Activated T-cell treated with anti-CD3 and anti-CD28 coated beads, Interleukin-2, amount 50 U/mL, for 24 hours (primary cell): Measurements from ENCODE around the gene TRIM17.

Experiments used
- DNase-seq: peaks from one replicate; pipeline ENCODE4 v3.0.0-alpha.2; 2020
- H3K27ac Mint-ChIP-seq: 2 replicates; pipeline ENCODE4 v1.8.0; 2020; ENCODE audit warnings: mild to moderate bottlenecking, mixed read lengths
- H3K27me3 Mint-ChIP-seq: 2 replicates; pipeline ENCODE4 v1.8.0; 2020; ENCODE audit warnings: mixed read lengths
- H3K36me3 Mint-ChIP-seq: 2 replicates; pipeline ENCODE4 v1.8.0; 2020; ENCODE audit warnings: low read depth, mixed read lengths
- H3K4me1 Mint-ChIP-seq: 2 replicates; pipeline ENCODE4 v1.8.0; 2020; ENCODE audit warnings: low read depth, mixed read lengths
- H3K4me3 Mint-ChIP-seq: 2 replicates; pipeline ENCODE4 v1.8.0; 2020; ENCODE audit warnings: mild to moderate bottlenecking, moderate library complexity, mixed read lengths
- H3K9me3 Mint-ChIP-seq: 2 replicates; pipeline ENCODE4 v1.8.0; 2020; ENCODE audit warnings: mixed read lengths

Gene TRIM17

DNA sequence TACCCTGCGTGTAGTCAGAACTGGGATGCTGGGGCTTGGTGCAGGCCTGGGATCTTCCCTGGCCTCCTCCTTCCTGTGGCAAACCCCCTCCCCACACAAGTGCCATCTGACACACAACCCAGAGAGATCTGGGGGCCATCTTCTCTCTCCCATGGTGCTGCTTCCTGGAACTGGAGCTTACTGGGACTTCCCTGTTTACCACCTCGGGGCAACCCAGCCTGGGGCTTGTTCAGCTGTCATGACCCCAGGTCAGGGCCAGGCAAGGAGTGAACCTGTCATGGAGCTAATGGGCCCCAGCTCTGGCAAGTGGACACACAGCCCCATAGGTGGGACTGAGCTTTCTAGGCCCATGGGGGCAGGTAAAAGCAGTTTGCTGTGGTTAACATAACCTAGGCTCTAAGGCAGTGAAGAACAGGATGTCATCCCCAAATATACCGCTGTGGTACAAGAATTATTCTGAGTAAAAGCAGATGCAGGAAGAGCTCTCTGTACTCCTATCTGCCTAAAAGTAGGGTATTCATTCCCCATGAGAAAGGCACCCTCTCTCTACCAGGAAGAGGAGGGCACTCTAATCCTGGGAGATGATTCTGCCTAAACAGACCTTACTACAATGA is 12.4 kb downstream of the TRIM17 start:
- Mint-ChIP-seq H3K27ac (peak overlapping the region; percentile 92), H3K9me3 (no peaks in the 10 kb centered on the region), H3K27me3 (no peaks in the 10 kb centered on the region), H3K36me3 (peaks cover 66% of the 10 kb centered on the region), H3K4me3 (peak overlapping the region; percentile 94), H3K4me1 (peaks cover 61% of the 10 kb centered on the region)
- DNase-seq: no peak

DNA sequence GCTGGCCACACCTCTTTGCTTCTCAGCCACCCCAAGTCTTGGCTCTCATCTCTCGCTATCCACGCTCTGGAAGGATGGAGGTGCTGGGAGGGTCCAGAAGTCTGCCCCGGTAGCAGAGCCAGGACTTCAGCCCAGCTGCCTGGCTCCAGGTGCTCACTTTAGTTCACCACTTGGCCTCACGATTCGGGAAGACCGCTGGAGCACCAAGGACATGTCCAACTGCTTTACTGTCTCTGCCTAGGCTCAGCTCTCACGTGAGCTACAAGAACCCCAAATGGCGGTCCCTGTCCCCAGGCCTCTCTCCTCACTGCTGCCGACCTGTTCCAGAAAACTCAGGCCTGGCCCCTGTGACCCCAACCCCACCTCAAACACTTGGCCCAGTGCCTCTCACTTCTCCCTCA is 13.4 kb downstream of the TRIM17 start:
- H3K36me3 Mint-ChIP-seq: peaks cover 73% of the 10 kb centered on the region
- DNase-seq: no peak
- H3K27me3 Mint-ChIP-seq: no peaks in the 10 kb centered on the region
- no peak overlapping the region for H3K4me3 Mint-ChIP-seq
- H3K4me1 Mint-ChIP-seq: peaks cover 62% of the 10 kb centered on the region
- H3K9me3 Mint-ChIP-seq: no peaks in the 10 kb centered on the region
- H3K27ac Mint-ChIP-seq: peak overlapping the region; percentile 92

DNA sequence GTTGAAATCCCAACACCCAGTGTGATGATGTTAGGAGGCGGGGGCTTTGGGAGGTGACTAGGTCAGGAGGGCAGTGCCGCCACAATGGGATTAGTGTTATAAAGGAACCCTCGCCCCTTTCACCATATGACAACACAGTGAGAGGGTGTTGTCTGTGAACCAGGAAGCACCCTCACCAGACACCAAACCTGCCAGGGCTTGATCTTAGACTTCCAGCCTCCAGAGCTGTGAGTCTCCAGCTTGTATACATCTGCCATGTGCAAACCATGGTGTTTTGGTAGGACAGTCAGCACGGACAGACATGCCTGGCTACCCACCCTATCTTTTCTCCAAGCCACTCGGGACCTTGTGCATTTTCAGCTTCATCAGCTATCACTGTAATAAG is 14.0 kb downstream of the TRIM17 start:
- no peak overlapping the region for H3K4me3 Mint-ChIP-seq
- no peaks in the 10 kb centered on the region for H3K27me3 Mint-ChIP-seq
- DNase-seq: no peak
- H3K36me3 Mint-ChIP-seq: peaks cover 79% of the 10 kb centered on the region
- no peaks in the 10 kb centered on the region for H3K9me3 Mint-ChIP-seq
- H3K4me1 Mint-ChIP-seq: peaks cover 63% of the 10 kb centered on the region
- H3K27ac Mint-ChIP-seq: peak overlapping the region; percentile 82

DNA sequence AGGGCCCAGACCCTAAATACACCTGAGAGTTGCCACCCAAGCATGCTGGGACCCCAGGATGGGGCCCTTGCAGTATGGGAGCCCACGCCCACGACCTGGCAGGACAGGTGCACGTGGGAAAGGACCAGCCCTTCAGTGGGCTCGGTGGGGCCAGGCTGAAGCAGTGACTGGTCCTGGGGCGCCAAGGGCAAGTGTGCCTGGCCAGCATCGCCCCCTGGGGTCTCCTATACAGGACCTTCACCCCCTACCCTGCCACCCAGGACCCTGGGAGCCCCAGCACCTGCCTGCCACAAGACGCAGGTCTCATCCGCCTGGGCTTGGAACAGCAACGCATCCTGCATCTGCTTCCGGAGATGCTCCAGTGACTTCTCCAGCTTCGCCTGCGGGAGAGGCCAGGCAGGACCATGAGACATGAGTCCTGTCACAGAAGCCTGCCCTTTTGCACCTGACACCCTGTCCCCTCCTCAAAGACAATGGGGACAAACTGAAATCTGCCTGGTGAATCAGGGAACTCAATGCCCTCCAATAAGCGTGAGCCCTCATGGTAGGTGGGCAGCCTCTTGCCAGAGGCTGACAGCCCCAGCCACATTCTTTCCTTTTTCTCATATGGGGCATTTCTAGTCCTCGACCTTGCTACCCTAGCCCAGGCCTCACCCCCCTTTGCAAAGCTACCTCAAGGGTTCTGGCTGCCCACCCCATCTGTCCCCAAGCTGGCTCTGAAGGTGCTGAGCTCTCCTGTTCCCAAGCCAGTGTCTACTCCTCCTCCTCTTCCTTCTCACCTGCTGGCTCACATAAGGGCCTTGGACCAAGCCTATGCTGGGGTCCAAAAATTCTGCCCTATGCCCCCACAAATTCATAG is 14.7 kb downstream of the TRIM17 start:
- Mint-ChIP-seq H3K27ac (peak overlapping the region; percentile 82), H3K36me3 (peaks cover 85% of the 10 kb centered on the region)

DNA sequence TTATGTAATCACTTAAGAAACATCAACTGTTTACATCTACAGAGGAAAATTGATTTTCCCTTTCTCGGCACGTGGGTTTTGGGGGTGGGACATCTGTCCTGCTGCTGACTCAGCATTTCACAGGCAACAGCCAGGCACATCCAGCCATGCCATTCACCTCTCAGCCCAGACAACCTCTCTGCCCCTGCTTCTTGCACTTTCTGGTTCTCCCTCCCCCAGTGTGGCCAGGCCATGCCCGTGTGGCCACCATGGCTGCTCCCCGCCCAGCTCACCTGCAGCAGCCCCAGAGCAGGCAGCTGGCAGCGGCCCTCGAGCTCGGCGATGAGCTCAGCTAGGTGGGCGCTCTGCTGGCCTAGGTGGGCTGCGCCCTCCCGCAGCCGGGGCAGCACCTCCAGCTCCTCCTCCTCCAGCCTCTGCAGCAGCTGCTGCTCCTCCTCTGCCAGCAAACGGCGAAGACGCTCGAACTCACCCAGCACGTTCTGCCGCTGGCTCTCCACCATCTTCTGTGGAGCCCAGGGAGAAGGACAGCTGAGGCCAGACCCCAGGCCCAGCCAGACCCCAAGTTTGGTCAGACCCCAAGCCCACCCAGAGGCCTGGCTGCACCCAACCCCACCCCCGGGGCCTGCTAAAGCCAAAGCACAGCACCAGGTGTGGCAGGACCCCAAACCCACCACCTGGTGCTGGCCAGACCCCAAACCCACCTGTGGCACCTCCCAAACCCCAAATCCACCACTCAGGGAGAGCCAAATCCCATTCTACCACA is 15.8 kb downstream of the TRIM17 start:
- no peak overlapping the region for H3K4me3 Mint-ChIP-seq
- DNase-seq: no peak
- H3K36me3 Mint-ChIP-seq: peaks cover 95% of the 10 kb centered on the region
- H3K4me1 Mint-ChIP-seq: peaks cover 59% of the 10 kb centered on the region
- H3K27ac Mint-ChIP-seq: peak overlapping the region; percentile 67
- H3K27me3 Mint-ChIP-seq: no peaks in the 10 kb centered on the region
- H3K9me3 Mint-ChIP-seq: no peaks in the 10 kb centered on the region

More for the DNA sequence above, 14.7 kb downstream of the TRIM17 start:
- H3K4me3 Mint-ChIP-seq: no peak overlapping the region
- no peaks in the 10 kb centered on the region for H3K27me3 Mint-ChIP-seq
- peaks cover 59% of the 10 kb centered on the region for H3K4me1 Mint-ChIP-seq
- DNase-seq: no peak
- H3K9me3 Mint-ChIP-seq: no peaks in the 10 kb centered on the region

DNA sequence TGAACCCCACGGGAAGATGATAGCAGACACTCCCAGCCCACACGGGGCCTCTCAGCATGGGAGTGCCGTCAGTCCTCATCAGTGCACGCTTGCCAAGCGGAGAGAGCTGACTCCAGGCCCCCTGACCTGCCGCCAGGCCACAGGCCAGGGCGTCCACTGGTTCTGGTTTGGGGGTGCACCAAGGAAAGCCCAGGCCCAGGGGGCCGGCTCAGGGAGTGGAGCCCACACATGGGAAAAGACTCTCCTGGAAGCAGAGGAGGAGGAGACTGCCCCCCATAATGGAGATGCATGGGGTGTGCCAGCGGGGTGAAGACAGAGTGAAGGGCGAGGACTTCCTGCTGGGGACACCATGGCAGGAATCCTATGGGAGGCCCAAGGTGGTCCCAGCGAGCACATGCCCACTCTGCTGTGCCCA is 16.4 kb downstream of the TRIM17 start:
- peaks cover 96% of the 10 kb centered on the region for H3K36me3 Mint-ChIP-seq
- peak overlapping the region; percentile 4 for H3K27ac Mint-ChIP-seq
- H3K4me1 Mint-ChIP-seq: peaks cover 56% of the 10 kb centered on the region
- H3K27me3 Mint-ChIP-seq: no peaks in the 10 kb centered on the region
- no peak for DNase-seq
- H3K4me3 Mint-ChIP-seq: no peak overlapping the region
- no peaks in the 10 kb centered on the region for H3K9me3 Mint-ChIP-seq

DNA sequence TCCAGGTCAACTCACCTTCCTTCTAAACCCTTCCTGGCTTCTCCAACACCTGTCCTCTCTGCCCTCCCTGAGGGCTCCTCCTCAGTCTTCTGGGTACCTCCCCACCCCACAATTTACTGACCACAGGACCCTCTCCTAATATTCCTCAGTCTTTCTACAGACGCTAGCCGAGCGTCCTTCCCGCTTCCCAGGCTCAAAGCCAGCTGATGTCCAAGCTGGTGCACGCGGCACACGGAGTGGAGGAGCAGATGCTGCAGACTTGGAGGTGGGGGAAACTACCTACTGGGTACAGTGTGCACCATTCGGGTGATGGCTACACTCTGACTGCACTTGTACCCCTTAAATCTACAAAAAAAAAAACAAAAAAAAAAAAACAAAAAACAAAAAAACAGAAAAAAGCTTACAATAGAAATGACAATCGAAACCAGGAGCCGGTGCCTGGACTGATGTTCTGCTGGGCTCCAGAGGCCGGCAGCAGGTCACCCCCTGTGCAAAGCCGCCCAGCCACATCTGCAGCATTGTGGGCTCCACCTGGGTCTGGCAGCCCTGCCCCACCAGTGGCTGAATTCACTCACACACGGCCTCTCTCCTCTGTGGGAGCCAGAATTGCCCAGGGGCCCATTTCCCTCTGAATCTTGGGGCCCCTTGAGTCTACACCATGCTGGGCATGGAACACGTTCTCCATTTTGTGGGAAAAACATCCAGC is 17.0 kb downstream of the TRIM17 start:
- Mint-ChIP-seq H3K27me3 (no peaks in the 10 kb centered on the region), H3K36me3 (peaks cover 96% of the 10 kb centered on the region), H3K4me1 (peaks cover 50% of the 10 kb centered on the region), H3K27ac (peak overlapping the region; percentile 41), H3K4me3 (no peak overlapping the region), H3K9me3 (no peaks in the 10 kb centered on the region)
- DNase-seq: no peak

DNA sequence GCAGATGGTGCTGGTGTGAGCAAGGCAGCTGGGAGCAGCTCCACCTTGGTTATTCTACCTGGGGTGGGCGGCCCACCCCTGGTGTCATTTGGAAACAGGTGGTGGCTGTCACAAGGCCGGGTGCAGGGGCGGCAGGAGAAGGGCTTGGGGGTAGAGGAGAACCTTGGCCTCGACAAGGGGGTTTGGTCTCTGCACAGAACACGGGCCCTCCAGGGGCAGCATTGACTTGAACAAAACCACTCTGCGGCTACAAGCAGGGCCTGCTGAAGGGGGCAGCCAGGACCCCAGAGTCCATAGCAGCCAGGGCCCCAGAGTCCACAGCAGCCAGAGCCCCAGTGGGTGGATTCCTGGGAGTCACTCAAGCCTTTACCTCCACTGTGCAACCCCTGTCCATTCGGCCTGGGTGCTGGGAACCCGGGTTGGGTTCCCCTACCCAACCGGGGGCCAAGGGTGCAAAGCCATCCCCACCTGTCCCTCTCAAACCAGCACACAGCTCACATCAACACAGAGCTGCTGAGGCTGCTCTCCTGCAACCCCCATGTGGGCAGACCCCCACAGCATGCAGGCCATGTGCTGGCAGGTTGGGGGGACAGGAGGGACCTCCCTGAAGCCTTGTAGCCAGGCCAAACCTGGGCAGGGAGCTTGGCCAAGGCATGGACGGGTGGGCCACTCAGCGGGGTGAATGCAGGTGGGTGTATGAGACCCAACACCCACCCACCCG is 17.8 kb downstream of the TRIM17 start:
- peak; percentile 23 for DNase-seq
- H3K4me3 Mint-ChIP-seq: no peak overlapping the region
- H3K27ac Mint-ChIP-seq: no peak overlapping the region
- no peaks in the 10 kb centered on the region for H3K27me3 Mint-ChIP-seq
- peaks cover 42% of the 10 kb centered on the region for H3K4me1 Mint-ChIP-seq
- H3K36me3 Mint-ChIP-seq: peaks cover 94% of the 10 kb centered on the region
- H3K9me3 Mint-ChIP-seq: no peaks in the 10 kb centered on the region

DNA sequence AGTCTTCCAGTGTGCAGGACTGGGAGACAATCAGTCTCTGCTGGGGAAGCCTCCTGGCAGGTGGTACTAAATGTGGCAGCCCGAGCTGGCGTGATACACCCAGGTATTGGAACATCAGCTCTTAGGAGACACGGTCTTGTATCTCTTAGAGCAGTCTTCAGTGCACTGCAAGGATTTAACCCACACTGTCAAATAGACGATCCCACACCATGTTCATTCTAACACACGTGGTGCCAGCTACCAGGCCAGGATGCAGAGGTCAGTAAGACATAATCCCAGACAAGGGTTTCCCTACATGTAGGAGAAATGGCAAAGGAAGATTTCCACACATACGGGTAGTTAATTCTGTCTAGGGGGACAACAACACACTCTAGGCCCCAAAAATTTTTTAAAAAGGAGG is 18.7 kb downstream of the TRIM17 start:
- Mint-ChIP-seq H3K4me3 (no peak overlapping the region), H3K4me1 (peaks cover 33% of the 10 kb centered on the region), H3K36me3 (peaks cover 94% of the 10 kb centered on the region), H3K27ac (no peak overlapping the region), H3K9me3 (no peaks in the 10 kb centered on the region), H3K27me3 (no peaks in the 10 kb centered on the region)
- no peak for DNase-seq

DNA sequence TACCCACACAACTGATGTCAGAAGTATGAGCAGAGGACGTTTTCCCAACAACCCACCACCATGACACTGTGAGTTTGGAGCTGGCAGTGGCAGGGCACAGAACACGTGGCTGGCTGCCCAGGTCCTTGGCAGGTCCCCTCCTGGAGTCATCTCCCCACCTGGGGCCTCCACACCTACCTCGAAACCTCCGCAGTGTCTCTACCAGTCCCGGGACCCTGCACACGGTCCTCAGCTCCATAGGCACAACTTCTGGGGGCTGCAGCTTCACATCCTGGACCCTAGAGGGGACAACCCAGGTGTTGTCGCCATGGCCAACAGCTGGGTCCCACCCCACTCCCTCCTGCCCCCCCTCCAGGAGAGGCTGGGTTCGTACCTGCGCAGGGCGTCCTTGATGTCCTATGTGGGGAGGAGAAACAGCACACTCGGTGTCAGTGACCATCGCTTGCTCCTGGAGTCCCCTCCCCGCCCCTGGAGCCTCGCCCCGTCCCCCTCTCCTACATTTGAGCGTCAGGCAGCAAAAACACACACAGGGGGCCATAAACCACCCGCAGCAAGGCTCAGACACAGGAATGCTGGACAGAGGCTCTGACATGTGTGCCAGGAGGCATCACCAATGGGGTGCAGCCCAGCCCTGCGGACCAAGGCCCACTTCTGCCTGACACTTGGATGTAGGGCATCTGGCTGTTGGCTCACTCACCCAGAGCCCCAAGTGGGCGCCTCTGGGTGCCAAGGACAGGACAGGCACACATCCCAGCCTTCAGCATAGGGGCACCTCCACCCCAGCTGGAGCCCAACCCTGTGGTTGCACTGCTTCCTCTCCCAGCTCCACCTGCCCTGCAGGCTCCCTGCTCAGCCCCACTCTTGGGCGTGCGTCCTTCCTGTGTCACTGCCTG is 19.6 kb downstream of the TRIM17 start:
- DNase-seq: peak; percentile 20
- peak overlapping the region; percentile 28 for H3K27ac Mint-ChIP-seq
- H3K27me3 Mint-ChIP-seq: no peaks in the 10 kb centered on the region
- H3K4me3 Mint-ChIP-seq: no peak overlapping the region
- peaks cover 23% of the 10 kb centered on the region for H3K4me1 Mint-ChIP-seq
- H3K9me3 Mint-ChIP-seq: no peaks in the 10 kb centered on the region
- peaks cover 94% of the 10 kb centered on the region for H3K36me3 Mint-ChIP-seq

DNA sequence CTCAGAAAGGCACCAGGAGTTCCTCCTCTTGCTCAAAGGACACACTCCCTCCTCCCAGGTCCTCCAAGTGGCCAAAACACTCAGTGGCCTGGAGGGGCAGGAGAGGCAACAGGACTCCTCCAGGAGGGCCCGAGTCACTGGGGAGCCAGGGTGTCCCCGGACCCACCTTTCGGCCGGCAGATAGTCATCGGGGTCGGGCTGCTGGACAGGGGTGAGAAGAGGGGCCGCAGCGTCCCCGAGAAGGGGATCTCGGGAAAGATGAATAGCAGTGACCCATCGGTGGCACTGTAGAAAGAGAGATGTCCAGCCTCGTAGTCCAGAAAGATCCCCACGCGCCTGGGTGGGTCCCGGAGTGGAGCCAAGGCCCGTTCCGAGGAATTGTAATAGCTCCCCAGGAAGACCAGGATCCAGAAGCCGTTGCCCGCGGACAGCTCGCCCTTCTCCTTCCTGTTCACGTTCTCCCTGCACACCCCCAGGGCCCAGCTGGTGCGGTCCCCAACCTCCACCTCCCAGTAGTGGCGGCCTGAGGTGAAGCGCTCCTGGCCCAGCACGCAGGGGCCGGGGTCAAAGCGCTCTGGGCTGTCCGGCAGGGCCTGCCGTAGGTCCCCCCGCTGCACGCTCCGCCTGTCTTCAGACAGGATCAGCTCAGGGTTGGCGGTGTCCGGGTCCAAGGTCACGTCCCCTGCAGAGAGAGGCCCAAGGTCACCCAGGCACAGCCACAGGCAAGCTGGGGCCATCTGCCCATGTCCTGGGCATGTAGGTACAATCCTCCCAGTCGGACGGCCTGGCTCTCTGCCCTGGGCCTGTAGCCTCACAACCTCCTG is 21.9 kb downstream of the TRIM17 start:
- Mint-ChIP-seq H3K27me3 (no peaks in the 10 kb centered on the region), H3K9me3 (no peaks in the 10 kb centered on the region), H3K4me1 (peaks cover 10% of the 10 kb centered on the region)

DNA sequence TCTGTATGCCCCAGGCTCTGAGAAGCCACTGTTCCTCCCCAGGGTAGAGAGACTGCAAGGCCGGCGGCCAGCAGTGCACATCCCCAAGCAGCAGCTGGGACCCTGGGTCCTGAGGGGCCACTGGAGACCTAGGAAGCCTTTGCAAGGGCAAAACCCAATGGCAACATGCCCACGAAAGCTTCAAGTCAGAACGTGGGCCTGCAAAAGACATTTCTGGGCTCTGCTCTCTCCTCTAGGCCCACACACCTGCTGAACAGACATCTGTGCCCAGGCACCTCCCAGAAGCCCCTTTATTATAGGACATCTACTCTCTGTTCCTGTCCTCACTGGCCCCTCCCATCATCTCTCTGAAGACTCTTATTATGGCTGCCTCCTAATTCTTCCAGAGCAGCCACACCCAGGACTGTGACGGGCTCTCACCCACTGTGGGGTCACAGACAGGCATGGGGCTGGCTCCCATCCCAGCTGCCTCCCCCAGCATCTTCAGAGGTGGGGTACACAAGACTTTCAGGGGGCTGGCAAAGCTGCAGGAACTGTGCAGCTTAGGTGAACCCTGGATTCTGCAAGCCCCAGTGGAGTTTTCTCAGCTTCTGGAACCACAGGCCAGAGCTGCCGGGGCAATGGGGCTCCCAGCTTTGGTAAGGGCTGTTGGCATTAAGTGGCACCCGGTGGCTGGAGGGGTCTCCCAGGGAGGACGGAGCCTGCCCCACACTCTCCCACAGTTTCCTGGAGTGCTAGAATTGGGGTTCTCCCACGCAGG is 22.7 kb downstream of the TRIM17 start:
- peak; percentile 23 for DNase-seq
- Mint-ChIP-seq H3K4me3 (no peak overlapping the region), H3K36me3 (peaks cover 67% of the 10 kb centered on the region), H3K27ac (peak overlapping the region; percentile 44), H3K9me3 (no peaks in the 10 kb centered on the region), H3K27me3 (no peaks in the 10 kb centered on the region), H3K4me1 (peaks cover 7% of the 10 kb centered on the region)

More for the DNA sequence above, 21.9 kb downstream of the TRIM17 start:
- Mint-ChIP-seq H3K27ac (no peak overlapping the region), H3K36me3 (peaks cover 73% of the 10 kb centered on the region), H3K4me3 (no peak overlapping the region)
- peak; percentile 28 for DNase-seq
